D721Med (cell line): ENCODE measurements around the gene CHD3.

Experiments
- DNase-seq: peaks from one replicate; pipeline ENCODE4 v3.0.0; 2011; ENCODE audit warnings: low spot score; ENCODE audit not compliant: insufficient read length
- FAIRE-seq: peaks from 2 replicates; lab custom pipeline; 2011; peaks lifted over from hg19 to GRCh38; lab: Jason Lieb, UNC
- CTCF ChIP-seq: IDR thresholded peaks from 2 replicates; pipeline ENCODE4 v1.5.1; 2012; ENCODE audit warnings: mild to moderate bottlenecking, control low read depth; ENCODE audit not compliant: insufficient read depth; ENCODE audit errors: missing control alignments

Gene CHD3

DNA sequence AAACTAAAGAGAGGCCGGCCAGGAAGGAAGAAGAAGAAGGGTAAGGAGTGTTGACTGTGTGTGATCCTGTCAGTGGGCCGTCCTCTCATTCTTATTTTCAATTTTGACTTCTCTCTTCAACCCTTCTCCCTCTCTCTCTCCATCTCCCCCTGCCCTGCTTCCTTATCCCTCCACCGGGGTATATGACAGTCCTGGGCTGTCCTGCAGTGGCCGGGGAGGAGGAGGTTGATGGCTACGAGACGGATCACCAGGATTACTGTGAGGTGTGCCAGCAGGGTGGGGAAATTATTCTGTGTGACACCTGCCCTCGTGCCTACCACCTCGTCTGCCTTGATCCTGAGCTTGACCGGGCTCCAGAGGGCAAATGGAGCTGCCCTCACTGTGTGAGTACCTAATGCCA is 5.6 kb downstream of the CHD3 start:
- no peak for FAIRE-seq
- no peak for DNase-seq
- no peak for TF ChIP-seq CTCF

- FAIRE-seq: no peak
- no peak for TF ChIP-seq CTCF
- no peak for DNase-seq
Observed at GRCh38 chr17:7894866-7895265, 6.3 kb downstream of the CHD3 start.

- FAIRE-seq: no peak
Observed at GRCh38 chr17:7897090-7897489, 8.5 kb downstream of the CHD3 start.

GRCh38 chr17:7897773-7898172 is 9.2 kb downstream of the CHD3 start:
- FAIRE-seq (no peak), DNase-seq (no peak)
- TF ChIP-seq CTCF: peak; percentile 12

More at GRCh38 chr17:7897090-7897489, 8.5 kb downstream of the CHD3 start:
- TF ChIP-seq CTCF: no peak
- DNase-seq: no peak

DNA sequence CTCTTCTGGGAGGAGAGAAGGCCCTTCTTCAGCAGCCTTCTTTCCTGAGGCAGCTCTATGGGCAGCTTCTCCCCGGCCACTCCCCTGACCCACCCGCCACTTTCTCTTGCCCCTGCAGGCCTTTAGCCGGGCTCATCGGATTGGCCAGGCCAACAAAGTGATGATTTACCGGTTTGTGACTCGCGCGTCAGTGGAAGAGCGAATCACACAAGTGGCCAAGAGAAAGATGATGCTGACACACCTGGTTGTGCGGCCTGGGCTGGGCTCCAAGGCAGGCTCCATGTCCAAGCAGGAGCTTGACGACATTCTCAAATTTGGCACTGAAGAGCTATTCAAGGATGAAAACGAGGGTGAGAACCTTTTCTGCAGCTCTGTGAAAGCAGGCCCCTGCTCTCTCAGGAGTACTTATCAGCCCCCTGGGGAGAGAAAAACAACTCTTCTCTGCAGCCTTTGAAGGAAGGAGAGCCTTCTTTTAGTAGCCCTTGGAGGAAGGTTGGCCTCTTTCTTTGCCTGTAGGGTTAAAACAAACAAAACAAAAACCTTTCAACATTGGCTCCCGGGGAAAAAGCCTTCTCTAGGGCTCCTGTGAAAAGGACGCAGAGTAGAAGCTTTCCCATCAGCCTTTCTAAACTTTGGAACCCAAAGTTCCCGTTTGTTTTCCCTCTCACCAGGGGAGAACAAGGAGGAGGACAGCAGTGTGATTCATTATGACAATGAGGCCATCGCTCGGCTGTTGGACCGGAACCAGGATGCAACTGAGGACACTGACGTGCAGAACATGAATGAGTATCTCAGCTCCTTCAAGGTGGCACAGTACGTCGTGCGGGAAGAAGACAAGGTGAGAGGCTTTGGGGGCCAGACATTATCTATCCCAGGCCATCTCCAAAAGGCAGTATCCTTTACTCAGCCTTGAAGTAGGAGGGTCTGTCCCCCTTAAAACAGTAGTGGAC is 14.8 kb downstream of the CHD3 start:
- FAIRE-seq (no peak), DNase-seq (no peak)
- TF ChIP-seq CTCF: no peak

DNA sequence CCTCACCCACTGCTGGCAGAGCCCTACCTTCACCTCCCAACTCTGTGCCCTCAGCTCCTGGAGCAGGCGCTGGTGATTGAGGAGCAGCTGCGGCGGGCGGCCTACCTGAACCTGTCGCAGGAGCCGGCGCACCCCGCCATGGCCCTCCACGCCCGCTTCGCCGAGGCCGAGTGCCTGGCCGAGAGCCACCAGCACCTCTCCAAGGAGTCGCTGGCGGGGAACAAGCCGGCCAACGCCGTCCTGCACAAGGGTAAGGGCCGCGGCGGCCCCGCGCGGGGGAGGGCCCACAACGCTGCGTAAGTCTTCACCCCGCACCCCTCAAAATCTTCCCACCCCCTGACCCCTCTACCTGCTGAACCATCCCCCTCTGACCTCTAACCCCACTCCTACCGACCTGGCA is 20.5 kb downstream of the CHD3 start:
- TF ChIP-seq CTCF: no peak
- FAIRE-seq (no peak), DNase-seq (no peak)

DNA sequence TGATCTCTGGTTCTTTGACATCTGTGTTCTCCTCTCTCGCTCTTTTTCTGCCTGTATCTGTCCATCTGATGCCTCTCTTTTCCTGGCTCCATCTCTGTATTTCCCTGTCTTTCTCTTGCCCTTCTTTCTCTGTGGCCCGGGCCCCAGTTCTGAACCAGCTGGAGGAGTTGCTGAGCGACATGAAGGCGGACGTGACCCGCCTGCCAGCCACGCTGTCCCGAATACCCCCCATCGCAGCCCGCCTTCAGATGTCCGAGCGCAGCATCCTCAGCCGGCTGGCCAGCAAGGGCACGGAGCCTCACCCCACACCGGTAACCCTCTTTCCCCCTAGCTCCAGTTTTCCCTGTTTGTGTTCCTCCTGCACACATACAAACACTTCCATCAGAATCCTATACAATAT is 21.7 kb downstream of the CHD3 start:
- TF ChIP-seq CTCF: no peak
- FAIRE-seq (no peak), DNase-seq (no peak)
